GM12801 (cell line): ENCODE data around the gene SERPINA10.

Source experiments
- TF ChIP-seq, protein P1 (sequence below): IDR thresholded peaks from one replicate; pipeline ENCODE4 v1.5.1; 2011; ENCODE audit warnings: control low read depth; ENCODE audit not compliant: insufficient read length; ENCODE audit errors: extremely low read depth

Gene SERPINA10

DNA sequence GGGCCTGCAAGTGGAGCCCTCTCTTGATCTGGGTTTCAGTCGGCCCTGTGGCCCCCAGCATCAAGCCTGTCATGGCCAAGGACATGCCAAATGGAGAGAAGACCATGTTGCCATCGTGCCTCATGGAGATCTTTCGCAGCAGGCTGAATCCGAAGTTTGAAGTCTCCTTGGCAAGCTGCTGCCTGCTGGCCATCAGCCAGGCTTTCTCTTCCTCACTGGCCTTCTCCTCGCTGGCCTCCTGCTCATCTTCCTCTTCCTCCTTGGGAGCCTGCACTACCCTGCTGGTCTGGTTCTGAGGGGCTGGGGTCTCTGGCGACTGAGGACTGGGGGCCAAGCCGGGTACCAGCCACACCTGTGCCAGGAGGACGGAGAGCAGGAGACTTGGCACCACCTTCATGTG lies 2.9 kb downstream of the SERPINA10 start:
- TF ChIP-seq, protein P1, sequence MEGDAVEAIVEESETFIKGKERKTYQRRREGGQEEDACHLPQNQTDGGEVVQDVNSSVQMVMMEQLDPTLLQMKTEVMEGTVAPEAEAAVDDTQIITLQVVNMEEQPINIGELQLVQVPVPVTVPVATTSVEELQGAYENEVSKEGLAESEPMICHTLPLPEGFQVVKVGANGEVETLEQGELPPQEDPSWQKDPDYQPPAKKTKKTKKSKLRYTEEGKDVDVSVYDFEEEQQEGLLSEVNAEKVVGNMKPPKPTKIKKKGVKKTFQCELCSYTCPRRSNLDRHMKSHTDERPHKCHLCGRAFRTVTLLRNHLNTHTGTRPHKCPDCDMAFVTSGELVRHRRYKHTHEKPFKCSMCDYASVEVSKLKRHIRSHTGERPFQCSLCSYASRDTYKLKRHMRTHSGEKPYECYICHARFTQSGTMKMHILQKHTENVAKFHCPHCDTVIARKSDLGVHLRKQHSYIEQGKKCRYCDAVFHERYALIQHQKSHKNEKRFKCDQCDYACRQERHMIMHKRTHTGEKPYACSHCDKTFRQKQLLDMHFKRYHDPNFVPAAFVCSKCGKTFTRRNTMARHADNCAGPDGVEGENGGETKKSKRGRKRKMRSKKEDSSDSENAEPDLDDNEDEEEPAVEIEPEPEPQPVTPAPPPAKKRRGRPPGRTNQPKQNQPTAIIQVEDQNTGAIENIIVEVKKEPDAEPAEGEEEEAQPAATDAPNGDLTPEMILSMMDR: no peak

DNA sequence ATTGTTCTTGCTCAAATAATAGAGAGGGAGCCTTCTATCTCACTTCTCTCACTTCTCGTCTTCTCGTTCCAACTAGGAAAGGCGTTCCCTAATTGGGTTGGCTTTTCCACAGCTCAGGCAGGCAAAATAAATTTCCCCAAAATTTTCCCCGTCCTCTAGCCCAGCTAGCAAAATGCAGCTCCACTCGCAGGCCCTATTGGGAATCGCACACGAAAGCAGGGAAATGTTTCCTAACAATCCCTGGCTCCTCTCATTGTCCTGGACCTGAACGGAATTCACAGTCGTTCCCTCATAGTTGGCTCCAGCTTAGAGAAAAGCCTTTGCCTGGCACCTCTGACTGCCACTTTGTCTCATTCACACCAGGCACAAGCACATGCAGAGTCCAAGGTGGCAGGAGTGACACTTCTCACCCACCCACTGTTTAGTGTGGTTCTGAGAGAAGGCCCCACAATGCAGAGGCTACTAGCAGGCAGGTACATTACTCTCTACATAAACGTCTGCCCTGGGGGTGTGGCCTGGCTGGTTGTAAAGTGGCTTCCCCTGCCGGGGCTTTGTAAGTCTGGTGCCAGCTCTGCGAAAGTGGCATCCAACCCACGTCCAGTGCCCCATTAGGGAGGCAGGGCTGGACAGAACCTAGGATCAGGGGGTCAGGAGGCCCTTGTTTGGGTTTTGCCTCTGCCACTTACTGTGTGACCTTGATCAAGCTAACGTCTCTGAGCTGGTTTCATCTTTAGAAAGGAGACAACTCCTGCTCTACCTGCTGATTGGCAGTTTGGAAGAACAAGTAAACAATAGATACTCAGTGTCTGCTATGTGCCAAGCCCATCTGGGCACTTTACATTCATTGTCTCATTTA lies 4.2 kb downstream of the SERPINA10 start:
- TF ChIP-seq, protein P1: no peak

DNA sequence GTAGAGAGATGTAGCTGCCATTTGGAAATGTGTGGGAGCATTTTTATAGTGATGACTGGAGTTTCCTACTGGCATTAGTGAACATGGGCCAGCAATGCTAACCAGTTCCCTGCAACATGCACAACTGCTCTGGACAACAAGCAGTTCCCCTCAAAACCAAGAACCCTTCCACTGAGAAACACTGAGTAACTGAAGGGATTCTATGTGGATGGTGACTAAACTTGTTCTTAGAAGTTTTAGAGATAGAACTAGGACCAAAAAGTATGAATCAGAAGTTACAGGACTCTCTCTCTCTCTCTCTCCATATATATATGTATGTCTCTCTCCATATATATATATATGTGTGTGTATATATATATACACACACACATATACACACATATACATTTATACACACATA lies 7.9 kb downstream of the SERPINA10 start:
- TF ChIP-seq, protein P1: no peak

DNA sequence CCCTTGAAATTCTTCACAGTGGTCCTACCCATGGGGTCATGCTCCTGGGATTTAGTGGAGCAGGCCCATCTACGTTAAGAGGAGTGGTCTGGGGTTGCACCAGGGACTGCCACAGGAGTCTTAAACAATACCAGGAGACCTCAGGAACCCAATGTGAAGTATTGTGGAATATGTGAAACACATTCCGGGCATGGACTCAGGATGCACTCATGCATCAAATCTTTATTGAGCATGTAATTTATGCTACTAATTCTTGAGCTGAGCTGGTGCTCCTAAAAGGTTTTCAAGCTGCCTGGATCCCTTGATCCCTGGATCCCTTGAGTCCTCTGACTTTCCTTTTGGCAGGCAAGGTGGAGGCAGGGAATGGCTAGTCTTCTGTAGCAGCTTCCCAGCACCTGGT lies 8.8 kb downstream of the SERPINA10 start:
- TF ChIP-seq, protein P1: no peak

DNA sequence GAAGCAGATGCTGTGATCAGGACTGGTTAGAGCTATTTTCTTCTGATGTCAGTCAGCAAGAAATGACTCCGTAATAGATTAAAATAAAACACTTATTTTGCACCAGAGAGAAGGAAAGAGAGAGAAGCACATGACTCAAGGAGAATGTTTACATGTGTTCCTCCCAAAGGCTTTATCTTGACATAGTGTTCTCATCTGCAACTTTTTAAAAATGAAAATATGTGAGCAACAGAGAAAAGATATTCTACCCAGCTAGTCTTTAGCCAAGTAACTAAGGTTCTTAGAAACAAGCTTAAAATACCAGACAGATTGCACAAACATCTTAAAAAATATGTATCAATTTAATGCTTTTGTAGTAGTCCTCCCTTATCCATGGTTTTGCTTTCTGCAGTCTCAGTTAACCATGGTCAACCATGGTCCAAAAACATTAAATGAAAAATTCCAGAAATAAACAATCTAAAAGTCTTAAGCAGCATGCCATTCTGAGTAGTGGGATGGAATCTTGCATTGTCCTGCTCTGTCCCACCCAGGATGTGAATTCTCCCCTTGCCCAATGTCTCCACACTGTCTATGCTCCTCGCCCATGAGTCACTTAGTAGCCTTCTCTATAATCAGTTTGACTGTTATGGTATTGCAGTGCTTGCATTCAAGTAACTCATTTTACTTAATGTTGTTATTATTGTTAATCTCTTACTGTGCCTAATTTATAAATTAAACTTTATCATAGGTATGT lies 9.9 kb downstream of the SERPINA10 start:
- TF ChIP-seq, protein P1: no peak

DNA sequence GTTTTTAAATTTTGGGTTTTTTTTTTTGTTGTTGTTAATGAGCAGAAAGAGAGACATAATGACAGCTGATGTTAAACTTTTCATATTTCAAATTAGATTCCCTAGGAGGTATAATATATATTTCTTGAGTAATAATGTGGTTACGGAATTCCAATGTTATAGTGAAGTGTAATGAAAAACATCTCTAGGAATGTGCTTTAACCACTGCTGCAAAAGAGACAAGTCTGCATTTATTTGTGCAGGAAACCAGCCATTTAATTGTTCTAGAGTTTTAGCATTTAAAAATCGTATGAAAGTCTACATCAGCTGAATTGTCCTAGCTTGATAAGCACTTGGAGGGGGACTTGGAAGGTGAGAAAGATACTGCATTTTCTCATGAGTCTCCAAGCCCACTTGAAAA lies 14.3 kb downstream of the SERPINA10 start:
- TF ChIP-seq, protein P1: no peak

DNA sequence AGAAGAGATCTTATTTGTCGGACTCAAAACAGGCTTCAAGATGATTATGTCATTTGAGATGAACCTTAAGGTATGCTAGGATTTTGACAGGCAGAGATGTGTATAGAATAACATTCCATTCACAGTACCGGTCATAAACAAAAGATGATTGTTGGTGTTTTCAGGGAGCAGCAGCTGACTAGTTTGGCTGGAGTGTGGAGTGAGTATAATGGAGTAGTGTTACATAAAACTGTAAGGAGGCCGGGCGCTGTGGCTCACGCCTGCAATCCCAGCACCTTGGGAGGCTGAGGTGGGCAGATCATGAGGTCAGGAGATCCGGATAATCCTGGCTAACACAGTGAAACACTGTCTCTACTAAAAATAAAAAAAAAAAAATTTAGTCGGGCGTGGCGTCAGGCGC lies 23.9 kb downstream of the SERPINA10 start:
- TF ChIP-seq, protein P1: no peak
